ENCODE results near the gene KCNIP4.

Gene KCNIP4

GRCh38 chr4:21061902-21062301 is 886.7 kb downstream of the KCNIP4 start:
- Histone ChIP-seq H3K36me3 (ENCODE audit: insufficient read depth, low read length) (no peaks in the 10 kb centered on the region), H3K4me3 (ENCODE audit: low read length) (no peak overlapping the region)
- WGBS: no CpG with 5 or more reads among the region's 1 CpG

GRCh38 chr4:21046141-21046540 is 902.4 kb downstream of the KCNIP4 start:
- no peaks in the 10 kb centered on the region for H3K4me1 ChIP-seq (ENCODE audit: insufficient read depth, low read length)
- H3K27ac ChIP-seq (ENCODE audit: low read depth, low read length): no peak overlapping the region

More at GRCh38 chr4:21061902-21062301, 886.7 kb downstream of the KCNIP4 start:
- Histone ChIP-seq H3K9ac (ENCODE audit: low read depth, low read length) (no peak overlapping the region), H3K4me1 (ENCODE audit: insufficient read depth, low read length) (no peaks in the 10 kb centered on the region), H3K9me3 (ENCODE audit: insufficient read depth, low read depth, low read length) (no peaks in the 10 kb centered on the region), H3K27me3 (ENCODE audit: insufficient read depth, low read length) (no peaks in the 10 kb centered on the region), H3K27ac (ENCODE audit: low read depth, low read length) (no peak overlapping the region)

GRCh38 chr4:21045119-21045518 is 903.5 kb downstream of the KCNIP4 start:
- H3K4me1 ChIP-seq (ENCODE audit: insufficient read depth, low read length): no peaks in the 10 kb centered on the region
- H3K9me3 ChIP-seq (ENCODE audit: insufficient read depth, low read depth, low read length): no peaks in the 10 kb centered on the region
- H3K27me3 ChIP-seq (ENCODE audit: insufficient read depth, low read length): no peaks in the 10 kb centered on the region
- H3K36me3 ChIP-seq (ENCODE audit: insufficient read depth, low read length): no peaks in the 10 kb centered on the region
- H3K27ac ChIP-seq (ENCODE audit: low read depth, low read length): no peak overlapping the region
- WGBS: 91% methylated on average over 1 of the region's 1 CpG
- no peak overlapping the region for H3K4me3 ChIP-seq (ENCODE audit: low read length)
- no peak overlapping the region for H3K9ac ChIP-seq (ENCODE audit: low read depth, low read length)

More at GRCh38 chr4:21046141-21046540, 902.4 kb downstream of the KCNIP4 start:
- Histone ChIP-seq H3K9ac (ENCODE audit: low read depth, low read length) (no peak overlapping the region), H3K36me3 (ENCODE audit: insufficient read depth, low read length) (no peaks in the 10 kb centered on the region), H3K9me3 (ENCODE audit: insufficient read depth, low read depth, low read length) (no peaks in the 10 kb centered on the region), H3K27me3 (ENCODE audit: insufficient read depth, low read length) (no peaks in the 10 kb centered on the region), H3K4me3 (ENCODE audit: low read length) (no peak overlapping the region)
- WGBS: 100% methylated on average over 1 of the region's 1 CpG

- WGBS: 88% methylated on average over 3 of the region's 3 CpGs
- Histone ChIP-seq H3K9ac (ENCODE audit: low read depth, low read length) (no peak overlapping the region), H3K27ac (ENCODE audit: low read depth, low read length) (no peak overlapping the region), H3K4me1 (ENCODE audit: insufficient read depth, low read length) (no peaks in the 10 kb centered on the region), H3K4me3 (ENCODE audit: low read length) (no peak overlapping the region), H3K9me3 (ENCODE audit: insufficient read depth, low read depth, low read length) (no peaks in the 10 kb centered on the region), H3K27me3 (ENCODE audit: insufficient read depth, low read length) (no peaks in the 10 kb centered on the region), H3K36me3 (ENCODE audit: insufficient read depth, low read length) (no peaks in the 10 kb centered on the region)
Observed at GRCh38 chr4:21041708-21042107, 906.9 kb downstream of the KCNIP4 start.

- Histone ChIP-seq H3K27ac (ENCODE audit: low read depth, low read length) (no peak overlapping the region), H3K4me1 (ENCODE audit: insufficient read depth, low read length) (no peaks in the 10 kb centered on the region), H3K36me3 (ENCODE audit: insufficient read depth, low read length) (no peaks in the 10 kb centered on the region), H3K27me3 (ENCODE audit: insufficient read depth, low read length) (no peaks in the 10 kb centered on the region), H3K9ac (ENCODE audit: low read depth, low read length) (no peak overlapping the region), H3K9me3 (ENCODE audit: insufficient read depth, low read depth, low read length) (no peaks in the 10 kb centered on the region), H3K4me3 (ENCODE audit: low read length) (no peak overlapping the region)
- WGBS: 92% methylated on average over 5 of the region's 5 CpGs
Observed at GRCh38 chr4:21034728-21035127, 913.8 kb downstream of the KCNIP4 start.

GRCh38 chr4:21032089-21032645 is 916.4 kb downstream of the KCNIP4 start:
- no peak overlapping the region for H3K27ac ChIP-seq (ENCODE audit: low read depth, low read length)
- WGBS: 95% methylated on average over 3 of the region's 3 CpGs

GRCh38 chr4:21018817-21019216 is 929.8 kb downstream of the KCNIP4 start:
- 100% methylated on average over 1 of the region's 2 CpGs for WGBS
- no peaks in the 10 kb centered on the region for H3K27me3 ChIP-seq (ENCODE audit: insufficient read depth, low read length)
- no peaks in the 10 kb centered on the region for H3K36me3 ChIP-seq (ENCODE audit: insufficient read depth, low read length)
- no peaks in the 10 kb centered on the region for H3K9me3 ChIP-seq (ENCODE audit: insufficient read depth, low read depth, low read length)
- no peak overlapping the region for H3K4me3 ChIP-seq (ENCODE audit: low read length)
- H3K27ac ChIP-seq (ENCODE audit: low read depth, low read length): no peak overlapping the region
- no peaks in the 10 kb centered on the region for H3K4me1 ChIP-seq (ENCODE audit: insufficient read depth, low read length)
- no peak overlapping the region for H3K9ac ChIP-seq (ENCODE audit: low read depth, low read length)

More at GRCh38 chr4:21032089-21032645, 916.4 kb downstream of the KCNIP4 start:
- Histone ChIP-seq H3K4me3 (ENCODE audit: low read length) (no peak overlapping the region), H3K9ac (ENCODE audit: low read depth, low read length) (no peak overlapping the region), H3K4me1 (ENCODE audit: insufficient read depth, low read length) (no peaks in the 10 kb centered on the region), H3K27me3 (ENCODE audit: insufficient read depth, low read length) (no peaks in the 10 kb centered on the region), H3K36me3 (ENCODE audit: insufficient read depth, low read length) (no peaks in the 10 kb centered on the region), H3K9me3 (ENCODE audit: insufficient read depth, low read depth, low read length) (no peaks in the 10 kb centered on the region)

GRCh38 chr4:21013501-21013900 is 935.1 kb downstream of the KCNIP4 start:
- H3K4me3 ChIP-seq (ENCODE audit: low read length): no peak overlapping the region
- H3K27ac ChIP-seq (ENCODE audit: low read depth, low read length): no peak overlapping the region
- H3K27me3 ChIP-seq (ENCODE audit: insufficient read depth, low read length): no peaks in the 10 kb centered on the region
- no peak overlapping the region for H3K9ac ChIP-seq (ENCODE audit: low read depth, low read length)
- H3K36me3 ChIP-seq (ENCODE audit: insufficient read depth, low read length): no peaks in the 10 kb centered on the region
- WGBS: 100% methylated on average over 1 of the region's 1 CpG
- H3K9me3 ChIP-seq (ENCODE audit: insufficient read depth, low read depth, low read length): no peaks in the 10 kb centered on the region
- no peaks in the 10 kb centered on the region for H3K4me1 ChIP-seq (ENCODE audit: insufficient read depth, low read length)

GRCh38 chr4:21012851-21013331 is 935.7 kb downstream of the KCNIP4 start:
- Histone ChIP-seq H3K4me3 (ENCODE audit: low read length) (no peak overlapping the region), H3K27me3 (ENCODE audit: insufficient read depth, low read length) (no peaks in the 10 kb centered on the region), H3K36me3 (ENCODE audit: insufficient read depth, low read length) (no peaks in the 10 kb centered on the region), H3K27ac (ENCODE audit: low read depth, low read length) (no peak overlapping the region), H3K9me3 (ENCODE audit: insufficient read depth, low read depth, low read length) (no peaks in the 10 kb centered on the region), H3K9ac (ENCODE audit: low read depth, low read length) (no peak overlapping the region), H3K4me1 (ENCODE audit: insufficient read depth, low read length) (no peaks in the 10 kb centered on the region)
- 86% methylated on average over 2 of the region's 3 CpGs for WGBS

- no peak overlapping the region for H3K4me3 ChIP-seq (ENCODE audit: low read length)
- H3K9me3 ChIP-seq (ENCODE audit: insufficient read depth, low read depth, low read length): no peaks in the 10 kb centered on the region
- no peaks in the 10 kb centered on the region for H3K36me3 ChIP-seq (ENCODE audit: insufficient read depth, low read length)
- no peaks in the 10 kb centered on the region for H3K4me1 ChIP-seq (ENCODE audit: insufficient read depth, low read length)
- 97% methylated on average over 3 of the region's 3 CpGs for WGBS
- H3K9ac ChIP-seq (ENCODE audit: low read depth, low read length): no peak overlapping the region
- no peaks in the 10 kb centered on the region for H3K27me3 ChIP-seq (ENCODE audit: insufficient read depth, low read length)
- no peak overlapping the region for H3K27ac ChIP-seq (ENCODE audit: low read depth, low read length)
Observed at GRCh38 chr4:21011106-21011505, 937.5 kb downstream of the KCNIP4 start.

GRCh38 chr4:21009956-21010355 is 938.6 kb downstream of the KCNIP4 start:
- Histone ChIP-seq H3K9me3 (ENCODE audit: insufficient read depth, low read depth, low read length) (no peaks in the 10 kb centered on the region), H3K4me3 (ENCODE audit: low read length) (no peak overlapping the region), H3K27me3 (ENCODE audit: insufficient read depth, low read length) (no peaks in the 10 kb centered on the region), H3K4me1 (ENCODE audit: insufficient read depth, low read length) (no peaks in the 10 kb centered on the region), H3K36me3 (ENCODE audit: insufficient read depth, low read length) (no peaks in the 10 kb centered on the region), H3K9ac (ENCODE audit: low read depth, low read length) (no peak overlapping the region), H3K27ac (ENCODE audit: low read depth, low read length) (no peak overlapping the region)
- 78% methylated on average over 2 of the region's 4 CpGs for WGBS

- no peaks in the 10 kb centered on the region for H3K9me3 ChIP-seq (ENCODE audit: insufficient read depth, low read depth, low read length)
- H3K9ac ChIP-seq (ENCODE audit: low read depth, low read length): no peak overlapping the region
- H3K36me3 ChIP-seq (ENCODE audit: insufficient read depth, low read length): no peaks in the 10 kb centered on the region
- no peak overlapping the region for H3K27ac ChIP-seq (ENCODE audit: low read depth, low read length)
- H3K27me3 ChIP-seq (ENCODE audit: insufficient read depth, low read length): no peaks in the 10 kb centered on the region
- H3K4me1 ChIP-seq (ENCODE audit: insufficient read depth, low read length): peaks cover 14% of the 10 kb centered on the region; the same call in 1 of the 2 replicates
- 91% methylated on average over 4 of the region's 4 CpGs for WGBS
- H3K4me3 ChIP-seq (ENCODE audit: low read length): no peak overlapping the region
Observed at GRCh38 chr4:21005647-21006046, 942.9 kb downstream of the KCNIP4 start.

All from HUES64 (cell line).